Loucy (cell line): ENCODE measurements around the gene SELENOM.
"Not testable (repeated sequence)": the region's sequence is repeated elsewhere in the genome, so short reads cannot be mapped to it uniquely, and the experiment has no call there.

ENCODE experiments used
- H2AFZ ChIP-seq: fragments of 200-600 bp; sonication (generic); 2 replicates; pipeline ENCODE4 v1.6.0; 2016; ENCODE audit warnings: antibody characterized with exemption, mild to moderate bottlenecking, low read length, moderate library complexity
- H3F3A ChIP-seq: fragments of 200-600 bp; 2 replicates; pipeline ENCODE4 v1.6.0; 2016; ENCODE audit warnings: antibody characterized with exemption, low read depth, mild to moderate bottlenecking
- H3K27me3 ChIP-seq: fragments of 200-600 bp; sonication (generic); 2 replicates; pipeline ENCODE4 v1.6.1; 2014; ENCODE audit warnings: low read length, mild to moderate bottlenecking; ENCODE audit not compliant: insufficient read depth, poor library complexity, severe bottlenecking
- H3K36me3 ChIP-seq: fragments of 200-600 bp; sonication (generic); 2 replicates; pipeline ENCODE4 v1.6.1; 2016; ENCODE audit warnings: low read length; ENCODE audit not compliant: insufficient read depth
- H3K4me1 ChIP-seq: fragments of 200-600 bp; sonication (generic); 2 replicates; pipeline ENCODE4 v1.5.1; 2014; ENCODE audit warnings: low read length, mild to moderate bottlenecking; ENCODE audit not compliant: insufficient read depth, poor library complexity, severe bottlenecking
- H3K4me2 ChIP-seq: fragments of 200-600 bp; sonication (generic); 2 replicates; pipeline ENCODE4 v1.6.0; 2014; ENCODE audit warnings: antibody characterized with exemption, low read length, low read depth, mild to moderate bottlenecking; ENCODE audit not compliant: poor library complexity, severe bottlenecking
- H3K4me3 ChIP-seq: fragments of 200-600 bp; sonication (generic); 2 replicates; pipeline ENCODE4 v1.5.1; 2014; ENCODE audit warnings: low read length, mild to moderate bottlenecking, mixed read lengths; ENCODE audit not compliant: poor library complexity, severe bottlenecking
- H3K79me2 ChIP-seq: fragments of 200-600 bp; sonication (generic); 2 replicates; pipeline ENCODE4 v1.6.1; 2014; ENCODE audit warnings: low read length; ENCODE audit not compliant: insufficient read depth
- H3K9ac ChIP-seq: fragments of 200-600 bp; sonication (generic); 2 replicates; pipeline ENCODE4 v1.6.0; 2014; ENCODE audit warnings: mild to moderate bottlenecking, low read depth, low read length, moderate library complexity; ENCODE audit not compliant: poor library complexity, severe bottlenecking
- H3K9me2 ChIP-seq: fragments of 200-600 bp; sonication (generic); replicated peaks from 2 replicates; pipeline ENCODE4 v1.6.1; 2016; ENCODE audit warnings: low read depth, low read length, mixed read lengths
- H3K9me3 ChIP-seq: fragments of 200-600 bp; sonication (generic); 2 replicates; pipeline ENCODE4 v1.6.1; 2014; ENCODE audit warnings: mild to moderate bottlenecking, antibody characterized with exemption, low read length, low read depth; ENCODE audit not compliant: insufficient read depth
- H4K20me1 ChIP-seq: fragments of 200-600 bp; sonication (generic); 2 replicates; pipeline ENCODE4 v1.6.0; 2014; ENCODE audit warnings: antibody characterized with exemption, low read length, mild to moderate bottlenecking; ENCODE audit not compliant: insufficient read depth, poor library complexity, severe bottlenecking
- CTCF ChIP-seq: fragments of 200-600 bp; sonication (generic); conservative IDR thresholded peaks from 2 replicates; pipeline ENCODE4 v1.5.1; 2014; ENCODE audit warnings: mild to moderate bottlenecking, antibody characterized with exemption, low read length
- EZH2phosphoT487 ChIP-seq: fragments of 200-600 bp; IDR thresholded peaks from 2 replicates; pipeline ENCODE4 v1.6.1; 2018; ENCODE audit warnings: antibody characterized with exemption, mild to moderate bottlenecking, moderate library complexity, borderline replicate concordance

The SELENOM gene

DNA sequence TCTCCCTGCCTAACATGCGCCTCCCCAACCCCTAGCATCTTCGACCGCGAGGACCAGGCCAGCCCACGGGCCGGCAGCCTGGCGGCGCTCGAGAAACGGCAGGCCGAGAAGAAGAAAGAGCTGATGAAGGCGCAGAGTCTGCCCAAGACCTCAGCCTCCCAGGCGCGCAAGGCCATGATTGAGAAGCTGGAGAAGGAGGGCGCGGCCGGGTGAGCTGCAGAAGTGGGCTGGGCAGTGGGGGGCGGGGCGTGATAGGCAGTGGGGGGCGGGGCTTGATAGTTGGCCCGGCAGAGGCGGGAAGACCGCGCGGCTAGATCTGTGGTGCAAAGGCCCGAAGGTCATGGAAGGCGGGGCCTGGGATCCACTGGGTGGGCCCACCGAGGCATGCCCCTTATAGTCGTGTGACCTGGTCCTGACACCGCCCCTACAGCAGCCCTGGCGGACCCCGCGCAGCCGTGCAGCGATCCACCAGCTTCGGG lies 8.7 kb downstream of the SELENOM start:
- no peak overlapping the region for H3K4me2 ChIP-seq
- H3K9ac ChIP-seq, result no peak overlapping the region
- H3F3A ChIP-seq, result no peaks in the 10 kb centered on the region
- no peak overlapping the region for H3K4me3 ChIP-seq
- H3K36me3 ChIP-seq, result peaks cover 38% of the 10 kb centered on the region; the same call in 1 of the 2 replicates
- H3K9me2 ChIP-seq, result no peaks in the 10 kb centered on the region
- H3K79me2 ChIP-seq, result no peaks in the 10 kb centered on the region
- H3K9me3 ChIP-seq, result no peaks in the 10 kb centered on the region
- H2AFZ ChIP-seq, result no peak overlapping the region
- peaks cover 1% of the 10 kb centered on the region for H3K4me1 ChIP-seq
- no peaks in the 10 kb centered on the region for H3K27me3 ChIP-seq
- H4K20me1 ChIP-seq, result no peaks in the 10 kb centered on the region
- TF ChIP-seq CTCF (no peak), EZH2phosphoT487 (no peak)

DNA sequence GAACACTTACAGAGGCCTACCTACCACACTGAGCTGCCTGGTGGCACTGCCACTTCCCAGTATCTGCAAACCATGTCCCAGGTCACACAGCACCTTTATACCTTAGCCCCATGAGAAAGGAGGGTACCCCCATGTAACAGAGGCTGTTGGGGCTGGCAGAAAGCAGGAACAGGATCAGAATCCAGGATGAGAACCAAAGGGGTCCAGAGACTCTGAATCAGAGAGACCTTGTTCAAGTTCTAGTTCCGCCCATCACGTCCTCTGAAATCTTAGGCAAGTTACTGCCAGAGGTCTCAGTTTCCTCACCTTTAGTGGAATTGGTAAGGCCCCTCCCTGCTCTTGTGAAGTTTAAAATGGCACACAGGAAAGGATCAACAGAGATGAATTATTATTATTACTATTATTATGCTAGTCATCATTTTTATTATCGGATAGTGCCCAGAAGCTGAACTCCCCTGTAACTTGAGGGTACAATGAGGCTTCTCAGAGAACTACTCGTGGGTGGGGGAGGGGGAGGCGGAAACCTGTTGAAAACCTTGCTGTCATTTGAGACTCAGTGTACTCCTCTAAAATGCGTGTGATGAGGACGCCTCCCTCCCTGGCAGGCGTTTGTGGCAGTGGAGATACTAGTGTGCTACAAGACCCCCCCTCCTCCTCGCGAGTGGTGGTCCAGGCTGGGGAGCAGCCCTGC lies 9.3 kb downstream of the SELENOM start:
- no peaks in the 10 kb centered on the region for H4K20me1 ChIP-seq
- TF ChIP-seq EZH2phosphoT487, result no peak
- H3K4me3 ChIP-seq, result no peak overlapping the region
- H3K4me1 ChIP-seq, result no peaks in the 10 kb centered on the region
- H3K27me3 ChIP-seq, result no peaks in the 10 kb centered on the region
- no peaks in the 10 kb centered on the region for H3K9me2 ChIP-seq
- H3K4me2 ChIP-seq, result no peak overlapping the region
- no peaks in the 10 kb centered on the region for H3K9me3 ChIP-seq
- H3F3A ChIP-seq, result no peaks in the 10 kb centered on the region
- no peaks in the 10 kb centered on the region for H3K79me2 ChIP-seq
- no peak overlapping the region for H3K9ac ChIP-seq
- peaks cover 39% of the 10 kb centered on the region; the same call in 1 of the 2 replicates for H3K36me3 ChIP-seq
- no peak overlapping the region for H2AFZ ChIP-seq

- H3K27me3 ChIP-seq, H4K20me1 ChIP-seq, H3K4me1 ChIP-seq, H3K9me3 ChIP-seq, H3K4me3 ChIP-seq, H2AFZ ChIP-seq, H3F3A ChIP-seq, H3K9me2 ChIP-seq, H3K4me2 ChIP-seq, H3K79me2 ChIP-seq, H3K9ac ChIP-seq: not testable (repeated sequence)
- peaks cover 44% of the 10 kb centered on the region; the same call in 1 of the 2 replicates for H3K36me3 ChIP-seq
These were observed 9.8 kb downstream of the SELENOM start for GRCh38 chr22:31097539-31097938.

GRCh38 chr22:31096657-31097279 lies 10.6 kb downstream of the SELENOM start:
- Histone ChIP-seq H3F3A (no peaks in the 10 kb centered on the region), H3K36me3 (peaks cover 50% of the 10 kb centered on the region; the same call in 1 of the 2 replicates), H3K9me3 (no peaks in the 10 kb centered on the region), H3K9ac (no peak overlapping the region), H4K20me1 (no peaks in the 10 kb centered on the region), H3K27me3 (no peaks in the 10 kb centered on the region), H2AFZ (no peak overlapping the region), H3K4me2 (no peak overlapping the region), H3K9me2 (no peaks in the 10 kb centered on the region), H3K4me3 (no peak overlapping the region), H3K79me2 (no peaks in the 10 kb centered on the region), H3K4me1 (no peaks in the 10 kb centered on the region)
- TF ChIP-seq EZH2phosphoT487, result no peak
- TF ChIP-seq CTCF, result no peak
